ENCODE data around the gene CNOT6L.

CNOT6L gene

DNA sequence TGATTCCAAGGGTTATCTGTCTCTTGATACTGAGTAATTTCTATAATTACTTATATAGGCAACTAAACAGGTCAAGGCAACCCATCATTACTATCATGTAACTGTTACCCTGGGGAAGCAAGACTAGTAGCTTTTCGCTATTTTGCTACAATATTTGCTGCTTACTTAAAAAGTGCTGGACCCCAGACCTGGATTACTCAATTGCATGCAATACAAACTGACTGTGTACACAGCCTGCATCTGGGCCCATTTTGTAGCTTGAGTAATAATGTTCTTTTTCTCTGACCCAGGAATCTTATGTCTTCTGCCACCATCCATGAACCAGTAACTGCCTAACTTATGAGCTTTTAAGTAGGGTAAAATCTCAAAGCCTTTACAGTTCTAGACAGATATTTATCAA, 53.4 kb downstream of the CNOT6L start:
- H3K4me3 ChIP-seq (ENCODE audit: low read depth, low read length): no peak overlapping the region
- no peak for DNase-seq (ENCODE audit: low read depth)
- TF ChIP-seq, protein P1, sequence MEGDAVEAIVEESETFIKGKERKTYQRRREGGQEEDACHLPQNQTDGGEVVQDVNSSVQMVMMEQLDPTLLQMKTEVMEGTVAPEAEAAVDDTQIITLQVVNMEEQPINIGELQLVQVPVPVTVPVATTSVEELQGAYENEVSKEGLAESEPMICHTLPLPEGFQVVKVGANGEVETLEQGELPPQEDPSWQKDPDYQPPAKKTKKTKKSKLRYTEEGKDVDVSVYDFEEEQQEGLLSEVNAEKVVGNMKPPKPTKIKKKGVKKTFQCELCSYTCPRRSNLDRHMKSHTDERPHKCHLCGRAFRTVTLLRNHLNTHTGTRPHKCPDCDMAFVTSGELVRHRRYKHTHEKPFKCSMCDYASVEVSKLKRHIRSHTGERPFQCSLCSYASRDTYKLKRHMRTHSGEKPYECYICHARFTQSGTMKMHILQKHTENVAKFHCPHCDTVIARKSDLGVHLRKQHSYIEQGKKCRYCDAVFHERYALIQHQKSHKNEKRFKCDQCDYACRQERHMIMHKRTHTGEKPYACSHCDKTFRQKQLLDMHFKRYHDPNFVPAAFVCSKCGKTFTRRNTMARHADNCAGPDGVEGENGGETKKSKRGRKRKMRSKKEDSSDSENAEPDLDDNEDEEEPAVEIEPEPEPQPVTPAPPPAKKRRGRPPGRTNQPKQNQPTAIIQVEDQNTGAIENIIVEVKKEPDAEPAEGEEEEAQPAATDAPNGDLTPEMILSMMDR (IDR thresholded peaks at IDR 0.05; ENCODE audit: low read depth, low read length, missing control alignments): no peak

DNA sequence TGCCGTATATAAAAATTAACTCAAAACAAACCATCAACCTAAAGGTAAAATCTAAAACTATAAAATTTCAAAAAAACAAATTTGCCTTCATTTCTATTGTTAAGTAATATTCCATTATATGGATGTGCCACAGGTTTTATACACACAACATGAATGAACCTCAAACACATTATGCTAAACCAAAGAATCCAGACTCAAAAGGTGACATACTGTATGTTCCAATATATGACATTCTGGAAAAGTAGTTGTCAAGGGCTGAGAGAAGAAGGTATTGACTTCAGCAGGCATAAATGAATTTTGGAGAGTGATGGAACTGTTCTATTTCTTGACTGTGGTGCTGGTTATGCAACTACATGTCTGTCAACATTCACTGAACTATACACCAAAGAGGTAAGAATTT, 56.6 kb downstream of the CNOT6L start:
- DNase-seq (ENCODE audit: low read depth): no peak
- no peak overlapping the region for H3K4me3 ChIP-seq (ENCODE audit: low read depth, low read length)
- TF ChIP-seq, protein P1 (IDR thresholded peaks at IDR 0.05; ENCODE audit: low read depth, low read length, missing control alignments): no peak

DNA sequence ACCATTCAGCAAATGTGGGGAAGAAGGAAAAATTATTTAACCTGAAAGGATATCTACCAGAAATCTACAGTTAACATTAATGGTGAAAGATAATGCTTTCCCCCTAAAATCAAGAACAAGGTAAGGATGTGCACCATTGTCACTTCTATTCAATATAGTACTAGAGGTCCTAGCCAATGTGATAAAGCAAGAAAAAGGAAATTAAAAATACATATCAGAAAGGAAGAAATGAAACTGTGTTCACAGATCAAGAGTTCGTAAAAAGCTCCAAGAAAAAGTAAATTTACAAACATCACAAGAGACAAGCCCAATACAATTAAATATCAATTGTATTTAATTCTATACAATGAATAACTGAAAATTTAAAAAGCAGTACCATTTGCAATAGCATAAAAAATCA, 57.6 kb downstream of the CNOT6L start:
- TF ChIP-seq, protein P1 (IDR thresholded peaks at IDR 0.05; ENCODE audit: low read depth, low read length, missing control alignments): no peak
- DNase-seq (ENCODE audit: low read depth): no peak
- H3K4me3 ChIP-seq (ENCODE audit: low read depth, low read length): no peak overlapping the region

DNA sequence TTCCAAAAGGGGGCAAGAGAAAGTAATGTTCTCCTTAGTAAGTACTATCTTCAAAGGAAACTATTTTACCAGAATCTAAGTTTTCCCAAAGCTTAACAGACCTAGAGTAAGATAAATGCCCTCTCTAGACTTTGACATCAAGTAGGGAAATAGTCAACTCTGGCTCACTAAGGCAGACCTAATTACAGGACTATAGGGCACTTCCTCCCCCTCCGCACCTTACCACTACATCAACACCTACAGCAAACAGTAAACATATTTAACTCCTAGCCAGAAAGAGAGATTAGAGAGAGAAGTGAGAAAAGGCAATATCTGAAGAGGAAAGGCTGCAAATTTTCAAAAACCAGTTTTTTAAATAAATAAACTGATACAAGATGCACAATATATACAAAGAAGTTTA, 60.4 kb downstream of the CNOT6L start:
- no peak overlapping the region for H3K4me3 ChIP-seq (ENCODE audit: low read depth, low read length)
- no peak for DNase-seq (ENCODE audit: low read depth)
- TF ChIP-seq, protein P1 (IDR thresholded peaks at IDR 0.05; ENCODE audit: low read depth, low read length, missing control alignments): no peak

DNA sequence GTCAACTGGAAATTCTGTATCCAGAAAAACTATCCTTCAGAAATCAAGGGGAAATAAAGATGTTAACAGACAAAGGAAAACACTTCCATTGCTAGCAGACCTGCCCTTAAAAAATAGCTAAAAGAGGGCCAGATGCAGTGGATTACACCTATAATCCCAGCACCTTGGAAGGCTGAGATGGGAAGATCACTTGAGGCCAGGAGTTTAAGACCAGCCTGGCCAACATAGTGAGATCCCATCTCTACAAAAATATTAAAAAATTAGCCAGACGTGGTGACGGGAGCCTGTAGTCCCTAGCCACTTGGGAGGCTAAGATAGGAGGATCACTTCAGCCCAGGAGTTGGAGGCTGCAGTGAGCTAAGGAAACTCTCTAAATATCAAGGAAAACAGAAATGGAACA, 67.4 kb downstream of the CNOT6L start:
- no peak overlapping the region for H3K4me3 ChIP-seq (ENCODE audit: low read depth, low read length)
- no peak for DNase-seq (ENCODE audit: low read depth)
- TF ChIP-seq, protein P1 (IDR thresholded peaks at IDR 0.05; ENCODE audit: low read depth, low read length, missing control alignments): no peak

DNA sequence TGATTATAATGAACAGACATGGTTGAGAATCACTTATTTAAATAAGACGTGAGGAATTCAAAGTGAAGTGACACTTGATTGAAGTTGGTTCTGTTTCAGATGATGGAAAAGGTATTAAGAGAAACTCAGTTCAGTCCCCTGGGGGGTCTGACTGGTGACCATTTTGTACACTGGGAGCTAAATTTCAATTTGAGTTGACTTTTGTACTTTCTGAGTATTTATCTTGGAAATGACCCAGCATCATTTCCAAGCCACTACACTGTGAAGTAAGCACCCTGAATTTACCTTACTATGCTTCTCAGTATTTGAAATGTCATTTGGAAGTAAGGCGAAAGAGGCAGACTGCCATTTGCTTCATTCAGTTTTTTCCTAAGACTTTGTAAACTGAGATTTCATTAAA, 73.4 kb downstream of the CNOT6L start:
- H3K4me3 ChIP-seq (ENCODE audit: low read depth, low read length): no peak overlapping the region
- TF ChIP-seq, protein P1 (IDR thresholded peaks at IDR 0.05; ENCODE audit: low read depth, low read length, missing control alignments): no peak
- DNase-seq (ENCODE audit: low read depth): no peak

DNA sequence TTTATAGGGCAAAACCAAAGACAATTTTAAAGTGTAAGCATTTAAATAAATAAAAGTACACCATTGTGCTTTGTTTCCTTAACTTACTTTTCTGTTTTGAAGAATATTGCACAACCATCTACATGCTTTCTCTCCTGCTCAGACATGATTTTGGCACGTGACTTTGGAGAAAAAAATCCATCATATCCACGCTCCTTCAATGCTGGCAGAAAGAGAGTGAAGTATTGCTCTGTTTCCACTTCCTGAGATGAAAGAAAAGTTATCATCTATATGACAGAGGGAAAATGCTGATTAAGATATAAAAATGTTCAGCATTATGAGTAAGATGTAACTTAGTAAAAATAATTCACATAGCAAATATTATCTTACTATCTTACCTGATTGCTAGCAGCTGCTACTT, 77.1 kb downstream of the CNOT6L start:
- TF ChIP-seq, protein P1 (IDR thresholded peaks at IDR 0.05; ENCODE audit: low read depth, low read length, missing control alignments): no peak
- no peak overlapping the region for H3K4me3 ChIP-seq (ENCODE audit: low read depth, low read length)
- DNase-seq (ENCODE audit: low read depth): no peak

Measured in GM12864 (cell line).